Ishikawa (cell line): ENCODE measurements around the gene SLC52A3.

ENCODE experiments used
- CEBPB ChIP-seq: IDR thresholded peaks from 2 replicates; pipeline ENCODE4 v1.6.1; 2012
- CREB1 ChIP-seq: IDR thresholded peaks from 2 replicates; pipeline ENCODE4 v1.6.1; 2012; ENCODE audit warnings: low read depth
- EP300 ChIP-seq: IDR thresholded peaks from 2 replicates; pipeline ENCODE4 v1.6.1; 2012; ENCODE audit warnings: borderline replicate concordance
- MAX ChIP-seq: IDR thresholded peaks from 2 replicates; pipeline ENCODE4 v1.6.1; 2012
- NFIC ChIP-seq: IDR thresholded peaks from 2 replicates; pipeline ENCODE4 v1.6.1; 2012
- RAD21 ChIP-seq: IDR thresholded peaks from 2 replicates; pipeline ENCODE4 v1.6.1; 2012; ENCODE audit warnings: low read depth
- TAF1 ChIP-seq: IDR thresholded peaks from 2 replicates; pipeline ENCODE4 v1.6.1; 2012; ENCODE audit warnings: low read depth, mild to moderate bottlenecking
- TEAD4 ChIP-seq: IDR thresholded peaks from 2 replicates; pipeline ENCODE4 v1.6.1; 2012
- USF1 ChIP-seq: IDR thresholded peaks from 2 replicates; pipeline ENCODE4 v1.6.1; 2012
- YY1 ChIP-seq: IDR thresholded peaks from 2 replicates; pipeline ENCODE4 v1.6.1; 2012; ENCODE audit warnings: low read depth

GRCh38 chr20:740162-740561, 28.1 kb downstream of the SLC52A3 start:
- no peak for TF ChIP-seq NFIC
- no peak for TF ChIP-seq TAF1
- no peak for TF ChIP-seq TEAD4
- TF ChIP-seq EP300 = no peak
- no peak for TF ChIP-seq RAD21
- TF ChIP-seq YY1 = no peak
- no peak for TF ChIP-seq CEBPB
- TF ChIP-seq USF1 = no peak
- no peak for TF ChIP-seq MAX
- TF ChIP-seq CREB1 = no peak
